HG02798 (cell line): ENCODE results near the gene MYLK3.

Source experiments
- ATAC-seq: cut with Tn5 transposase; IDR thresholded peaks from one replicate; pipeline ENCODE4 v1.9.1; 2021; ENCODE audit warnings: mild to moderate bottlenecking; ENCODE audit not compliant: unreplicated experiment, poor library complexity

Gene MYLK3

GRCh38 chr16:46762583-46762982 lies 14.4 kb upstream of the MYLK3 start:
- ATAC-seq: no peak

- ATAC-seq: no peak
These were observed 11.2 kb upstream of the MYLK3 start for GRCh38 chr16:46759309-46759708.

GRCh38 chr16:46757339-46758050 lies 9.4 kb upstream of the MYLK3 start:
- no peak for ATAC-seq

GRCh38 chr16:46756772-46757171 lies 8.6 kb upstream of the MYLK3 start:
- ATAC-seq: no peak

- no peak for ATAC-seq
These were observed 4.9 kb upstream of the MYLK3 start for GRCh38 chr16:46753015-46753414.

- no peak for ATAC-seq
These were observed 3.2 kb upstream of the MYLK3 start for GRCh38 chr16:46751381-46751780.

- peak; percentile 57 for ATAC-seq
These were observed 896 bp upstream of the MYLK3 start for GRCh38 chr16:46748775-46749705.

- no peak for ATAC-seq
These were observed 1.0 kb downstream of the MYLK3 start for GRCh38 chr16:46746821-46747776.

- no peak for ATAC-seq
These were observed 2.5 kb downstream of the MYLK3 start for GRCh38 chr16:46745617-46746016.

GRCh38 chr16:46743232-46743719 lies 4.9 kb downstream of the MYLK3 start:
- peak; percentile 56 for ATAC-seq

- no peak for ATAC-seq
These were observed 8.2 kb downstream of the MYLK3 start for GRCh38 chr16:46739934-46740333.

- ATAC-seq: no peak
These were observed 10.4 kb downstream of the MYLK3 start for GRCh38 chr16:46737621-46738214.

- no peak for ATAC-seq
These were observed 11.4 kb downstream of the MYLK3 start for GRCh38 chr16:46736695-46737094.

GRCh38 chr16:46733319-46733830 lies 14.8 kb downstream of the MYLK3 start:
- ATAC-seq: no peak

GRCh38 chr16:46732561-46732960 lies 15.6 kb downstream of the MYLK3 start:
- ATAC-seq: no peak

GRCh38 chr16:46731691-46732555 lies 16.2 kb downstream of the MYLK3 start:
- ATAC-seq: no peak

GRCh38 chr16:46730801-46731690 lies 17.1 kb downstream of the MYLK3 start:
- ATAC-seq: no peak

- no peak for ATAC-seq
These were observed 18.0 kb downstream of the MYLK3 start for GRCh38 chr16:46730126-46730525.
